Activated naive CD8-positive, alpha-beta T cell treated with anti-CD3 and anti-CD28 coated beads, Interleukin-2, amount 50 U/mL, for 16 hours (primary cell): ENCODE measurements around the gene DAB1.

Experiments used
- DNase-seq: peaks from one replicate; pipeline ENCODE4 v3.0.0-alpha.2; 2020; ENCODE audit warnings: low read depth, low spot score

DAB1 gene

GRCh38 chr1:56985857-56986256, 438.0 kb downstream of the DAB1 start:
- no peak for DNase-seq

DNA sequence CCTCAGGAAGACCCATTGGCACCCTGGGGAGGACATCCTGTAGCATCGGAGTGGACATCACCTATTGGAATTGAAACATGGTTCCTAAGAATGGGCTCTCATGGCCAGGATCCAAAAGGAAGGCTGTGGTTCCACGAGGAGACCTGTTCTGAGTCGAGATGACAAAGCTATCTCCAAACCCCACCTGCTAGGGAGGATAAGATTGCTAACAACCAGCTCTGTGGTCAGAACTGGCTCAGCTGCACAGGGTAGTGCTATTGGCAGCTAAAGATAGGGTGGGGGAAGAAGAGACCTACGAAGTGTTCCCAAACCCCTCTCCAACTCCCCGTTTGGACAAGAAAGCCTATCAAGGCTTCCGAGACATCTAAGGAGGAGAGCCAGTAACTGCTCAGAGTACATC, 440.4 kb downstream of the DAB1 start:
- DNase-seq: no peak

- no peak for DNase-seq
Measured at GRCh38 chr1:56979986-56980755, 443.7 kb downstream of the DAB1 start.

DNA sequence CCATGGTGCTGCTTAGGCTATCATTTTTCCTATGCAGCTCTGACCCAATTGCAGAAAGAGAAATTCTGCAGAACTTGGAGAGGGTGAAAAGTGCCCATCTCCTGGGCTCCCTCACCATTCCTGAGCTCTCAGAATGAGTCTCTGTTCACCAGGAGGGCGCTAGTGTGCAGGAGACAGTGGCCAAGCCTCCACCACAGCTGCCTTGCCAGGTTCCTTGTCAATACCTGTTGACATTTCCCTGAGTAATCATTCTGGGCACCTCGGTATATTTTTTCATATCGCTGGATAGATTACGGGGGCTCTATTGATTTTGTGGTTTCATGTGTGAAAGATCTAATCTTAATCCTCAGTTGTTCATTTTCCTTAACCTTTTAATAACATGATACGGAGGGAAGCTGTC, 445.0 kb downstream of the DAB1 start:
- DNase-seq: no peak

DNA sequence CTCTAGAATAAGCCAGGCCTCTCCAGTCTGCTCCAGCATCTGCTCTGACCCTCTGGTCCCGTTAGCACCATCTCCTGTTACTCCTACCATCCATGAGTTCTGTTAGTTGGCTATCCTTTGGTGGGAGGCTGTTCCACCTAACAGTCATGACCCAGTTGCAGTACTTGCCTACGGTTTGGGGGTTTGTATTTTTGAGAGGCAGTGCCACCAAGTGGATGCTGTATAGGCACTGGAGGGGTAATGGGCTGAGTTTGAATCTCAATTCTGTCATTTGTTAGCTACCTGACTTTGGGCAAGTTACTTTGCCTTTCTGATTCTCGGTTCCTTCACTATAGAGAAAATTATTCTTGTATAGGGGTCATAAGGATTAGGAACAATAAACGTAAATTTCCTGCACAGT, 445.9 kb downstream of the DAB1 start:
- no peak for DNase-seq

DNA sequence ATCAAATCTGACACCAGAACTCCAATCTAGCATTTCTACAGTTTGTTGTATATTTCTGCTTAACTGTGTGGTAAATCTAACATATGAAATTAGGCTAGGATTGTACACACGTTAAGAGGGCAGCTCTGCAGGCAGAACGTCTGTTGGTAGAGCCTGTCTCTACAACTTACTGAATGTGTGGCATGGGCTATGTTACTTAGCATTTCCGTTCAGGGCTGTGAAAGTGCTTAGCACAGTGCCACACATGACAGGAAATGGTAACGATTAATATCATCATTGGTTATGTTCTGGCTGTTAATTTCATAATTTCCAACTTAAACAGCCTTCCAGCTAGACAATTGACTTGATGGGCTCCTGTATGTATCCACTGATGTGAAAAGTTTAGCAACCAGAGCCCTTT, 448.4 kb downstream of the DAB1 start:
- no peak for DNase-seq

DNA sequence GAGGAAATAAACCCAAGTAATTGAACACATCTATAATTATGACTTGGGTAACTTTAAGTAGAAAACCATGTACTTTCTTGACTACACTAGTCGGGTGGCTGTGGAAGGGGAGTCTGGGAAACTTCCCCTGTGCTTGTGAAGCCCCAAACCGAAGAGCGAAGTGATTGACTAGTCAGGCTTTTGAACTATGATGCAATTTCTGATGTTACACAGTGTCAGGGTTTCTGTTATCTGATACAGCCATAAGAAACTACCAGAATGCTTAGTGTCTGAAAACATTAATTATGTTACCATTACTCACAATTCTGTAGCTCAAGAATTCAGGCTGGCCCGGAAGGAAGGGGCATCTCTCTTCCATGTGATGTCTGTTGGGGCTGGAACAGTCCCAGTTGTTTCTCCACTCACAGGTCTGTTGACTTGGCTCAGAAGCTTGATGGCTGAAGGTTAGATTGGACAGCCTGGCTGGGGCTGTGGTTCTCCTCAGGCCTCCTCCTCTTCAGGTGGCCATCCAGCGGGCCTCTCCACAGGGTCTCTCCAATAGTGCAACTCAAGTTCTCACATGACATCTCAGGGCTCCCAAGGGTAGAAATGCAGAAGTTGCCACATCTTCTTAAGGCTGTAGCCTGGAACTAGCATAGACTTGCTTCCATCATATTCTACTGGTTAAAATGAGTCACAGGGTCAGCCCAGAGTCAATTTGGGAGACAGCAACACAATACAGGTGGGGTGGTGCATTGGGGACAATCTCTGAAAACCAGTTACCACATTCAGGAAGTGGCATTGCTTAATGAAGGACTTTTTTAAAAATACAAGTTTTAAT, 449.7 kb downstream of the DAB1 start:
- DNase-seq: no peak

DNA sequence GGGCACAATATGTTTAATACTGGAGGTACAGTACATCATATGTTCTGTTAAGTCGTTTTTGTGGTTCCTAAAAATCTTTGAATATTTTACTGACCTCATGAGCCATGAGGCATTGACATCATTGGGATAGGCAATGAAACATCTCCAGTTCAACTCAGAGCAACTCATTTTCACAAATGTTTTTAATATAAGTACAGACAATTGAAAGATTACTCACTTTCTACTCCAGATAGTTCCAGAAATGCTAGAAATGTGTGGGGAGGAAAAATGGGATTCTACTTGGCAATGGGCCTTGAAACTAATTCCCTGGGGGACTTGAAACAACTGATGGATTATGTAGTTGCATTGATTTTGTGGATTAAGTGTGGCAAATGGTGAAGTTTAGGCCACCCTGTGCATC, 450.9 kb downstream of the DAB1 start:
- DNase-seq: no peak

- no peak for DNase-seq
Measured at GRCh38 chr1:56970280-56970679, 453.6 kb downstream of the DAB1 start.

GRCh38 chr1:56968878-56969495, 454.9 kb downstream of the DAB1 start:
- DNase-seq: no peak

DNA sequence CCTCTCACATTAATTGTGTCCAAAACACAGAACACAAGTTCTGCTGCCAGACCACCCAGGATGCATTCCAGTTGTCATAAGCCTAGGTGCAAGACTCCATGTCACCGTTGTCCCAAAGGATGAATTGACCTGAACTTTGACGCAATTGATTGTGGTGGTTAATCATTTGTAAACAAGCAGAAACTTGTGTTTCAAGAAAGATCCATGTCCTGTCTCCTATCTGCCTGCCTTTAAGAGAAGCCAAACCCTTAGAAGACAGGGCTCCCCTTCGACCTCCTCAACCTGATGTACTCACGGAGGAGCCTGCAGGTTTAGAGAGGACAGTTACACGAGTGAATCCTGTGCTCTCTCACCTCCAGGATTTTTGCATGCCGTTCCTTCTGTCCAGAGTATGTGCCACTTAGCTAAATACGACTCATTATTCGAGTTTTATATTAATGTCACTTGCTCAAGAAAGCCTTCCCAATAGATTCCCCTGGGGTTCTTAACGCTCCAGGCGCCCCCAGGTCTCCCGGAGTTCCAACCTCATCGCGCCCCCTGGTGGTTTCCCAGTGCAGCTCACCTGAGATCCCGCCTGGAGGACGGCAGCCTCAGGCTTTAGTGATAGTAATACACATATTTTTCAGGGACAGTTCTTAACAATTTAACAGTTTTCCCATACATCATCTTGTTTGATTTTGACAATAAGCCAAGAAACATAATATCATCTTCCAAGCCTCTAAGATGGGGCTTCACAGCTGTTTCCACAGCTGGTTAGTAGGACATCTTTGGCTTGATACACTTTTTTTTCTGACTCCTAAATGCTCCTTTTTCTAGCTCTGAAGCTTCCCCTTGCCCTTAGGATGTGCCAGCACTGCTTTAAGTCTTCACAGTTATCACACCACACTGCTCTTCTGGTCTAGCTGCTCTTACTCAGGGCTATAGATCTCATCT, 455.7 kb downstream of the DAB1 start:
- no peak for DNase-seq

DNA sequence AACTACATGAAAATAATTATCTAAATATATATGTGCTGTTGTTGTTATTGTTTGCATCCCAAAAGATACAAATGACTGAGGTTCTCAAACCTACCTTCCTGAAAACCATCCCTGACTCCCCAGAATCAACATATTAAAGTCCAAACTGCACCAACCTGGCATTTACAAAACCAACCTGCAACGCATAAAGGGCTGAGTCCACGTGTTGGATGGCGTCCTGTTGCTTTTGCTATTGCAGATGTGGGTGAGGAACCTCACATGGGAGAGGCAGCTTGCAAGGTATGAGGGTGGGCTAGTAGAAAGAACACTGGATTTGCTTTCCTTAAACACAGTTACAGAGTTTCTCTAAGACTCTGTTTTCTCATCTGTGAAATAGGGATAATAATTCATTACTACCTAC, 456.5 kb downstream of the DAB1 start:
- DNase-seq: no peak

DNA sequence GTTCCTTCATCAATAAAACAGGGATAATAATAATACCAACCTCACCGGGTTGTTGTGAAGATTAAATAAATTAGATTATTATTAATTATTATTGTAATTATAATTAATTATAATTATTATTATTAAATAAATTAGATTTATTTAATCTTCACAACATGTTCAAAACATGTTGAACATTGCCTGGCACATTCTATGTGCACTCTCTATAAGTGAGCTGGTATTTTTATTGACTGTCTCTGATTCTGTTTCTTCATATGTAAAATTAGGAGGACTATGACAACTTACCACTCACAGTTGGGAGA, 457.2 kb downstream of the DAB1 start:
- DNase-seq: no peak

DNA sequence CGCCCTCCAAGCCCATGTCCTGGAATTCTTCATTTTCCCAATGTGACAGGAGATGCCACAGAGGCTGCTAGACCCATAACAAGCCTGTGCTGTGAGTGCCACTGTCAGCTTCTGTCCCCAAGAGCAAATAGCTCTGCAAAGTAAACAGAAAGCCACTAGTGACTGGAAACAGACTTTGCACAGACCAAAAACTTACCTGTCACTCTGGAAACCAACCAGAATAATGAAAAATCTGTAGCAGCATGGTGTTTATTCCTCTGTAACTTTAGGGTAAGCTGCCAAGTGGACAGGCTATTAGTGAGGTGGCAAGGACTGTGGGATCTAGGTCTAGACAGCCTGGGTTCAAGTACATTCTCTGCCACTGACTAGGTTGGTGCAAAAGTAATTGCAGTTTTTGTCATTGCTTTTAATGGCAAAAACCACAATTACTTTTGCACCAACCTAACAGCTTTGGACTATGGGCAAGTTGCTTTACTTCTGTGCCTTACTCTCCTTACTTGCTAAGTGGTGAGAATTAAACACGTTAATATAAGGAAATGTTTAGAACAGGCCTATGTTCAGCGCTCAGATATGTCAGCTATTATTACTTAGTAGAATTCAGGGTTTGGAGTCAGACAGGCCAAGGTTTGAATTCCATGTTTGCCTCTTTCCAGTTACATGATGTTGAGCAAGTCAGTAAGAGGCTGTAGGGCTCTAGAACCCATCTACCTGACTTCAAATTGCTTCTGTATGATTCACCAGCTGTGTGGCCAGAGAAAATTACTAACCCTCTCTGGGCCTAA, 457.8 kb downstream of the DAB1 start, which contains the start of gene C8B:
Gene C8B (minus strand): TSS at position 100 of the 782 bp plus-strand sequence. CDS start 67 bp downstream, at position 33.
- DNase-seq: no peak

DNA sequence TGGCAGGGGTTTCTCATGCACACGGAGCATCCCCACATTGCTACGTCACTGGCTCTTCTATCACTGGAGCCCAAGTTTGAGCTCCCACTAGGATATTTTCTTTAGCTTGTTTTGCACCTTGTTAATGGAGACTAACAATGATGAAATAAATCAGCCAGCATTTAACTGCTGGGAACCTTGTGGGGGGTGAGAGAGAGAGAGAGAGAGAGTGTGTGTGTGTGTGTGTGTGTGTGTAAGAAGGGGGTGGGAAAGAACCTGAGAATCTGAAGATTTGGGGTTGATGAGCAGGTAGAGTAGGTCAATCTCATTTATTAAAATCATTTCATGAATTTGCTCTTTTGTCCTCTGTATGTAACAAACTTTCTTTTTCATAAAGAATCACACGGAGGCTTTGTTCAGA, 458.7 kb downstream of the DAB1 start:
- DNase-seq: no peak

DNA sequence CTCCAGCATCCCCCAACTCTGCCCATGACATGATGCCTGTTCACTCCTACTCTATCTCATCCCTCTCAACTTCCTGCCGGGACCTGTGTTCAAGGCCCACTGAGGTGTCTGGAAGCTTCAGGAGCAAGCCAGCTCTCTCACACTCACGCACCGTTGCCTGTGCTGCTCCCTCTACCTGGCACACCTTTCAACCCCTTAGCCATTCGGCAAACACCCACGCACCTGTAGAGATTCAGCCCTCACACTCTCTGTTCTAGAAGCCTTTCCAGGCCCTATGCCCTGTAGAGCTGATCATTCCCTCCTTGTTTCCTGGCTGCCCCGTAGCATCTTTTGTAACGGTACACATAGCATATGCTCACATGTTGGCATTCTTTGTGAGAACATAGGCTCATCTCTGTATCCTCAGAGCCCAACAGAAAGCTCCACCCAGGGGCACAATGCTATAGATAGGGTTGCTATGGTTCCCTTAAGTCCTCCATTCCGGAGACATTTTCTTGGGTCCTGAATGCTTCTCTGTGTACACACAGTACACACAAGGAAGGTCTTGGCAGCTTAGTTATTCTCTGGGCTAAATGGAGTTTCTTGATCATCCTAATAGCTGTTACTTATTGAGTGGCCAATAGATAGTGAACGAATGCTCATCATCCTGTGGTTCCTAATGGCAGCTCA, 459.4 kb downstream of the DAB1 start:
- no peak for DNase-seq

DNA sequence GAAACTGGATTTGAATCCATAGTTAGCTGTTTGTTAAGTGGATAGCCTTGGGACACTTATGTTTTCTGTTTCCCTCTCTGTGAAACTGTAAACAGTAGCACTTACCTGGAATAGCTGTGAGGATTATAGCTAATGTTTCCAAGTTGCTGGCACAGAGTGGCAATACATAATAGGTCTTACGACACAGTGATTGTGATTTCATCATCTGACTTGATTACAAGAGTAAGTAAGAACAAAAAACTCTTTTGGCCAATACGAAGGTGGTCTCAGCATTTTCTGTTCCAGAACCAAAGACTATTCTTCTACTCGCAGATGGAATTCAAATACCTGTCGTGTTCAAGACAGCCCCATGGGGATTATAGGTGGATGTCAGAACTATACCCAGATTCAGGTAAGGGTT, 460.2 kb downstream of the DAB1 start:
- no peak for DNase-seq

- no peak for DNase-seq
Measured at GRCh38 chr1:56961426-56961825, 462.4 kb downstream of the DAB1 start.

DNA sequence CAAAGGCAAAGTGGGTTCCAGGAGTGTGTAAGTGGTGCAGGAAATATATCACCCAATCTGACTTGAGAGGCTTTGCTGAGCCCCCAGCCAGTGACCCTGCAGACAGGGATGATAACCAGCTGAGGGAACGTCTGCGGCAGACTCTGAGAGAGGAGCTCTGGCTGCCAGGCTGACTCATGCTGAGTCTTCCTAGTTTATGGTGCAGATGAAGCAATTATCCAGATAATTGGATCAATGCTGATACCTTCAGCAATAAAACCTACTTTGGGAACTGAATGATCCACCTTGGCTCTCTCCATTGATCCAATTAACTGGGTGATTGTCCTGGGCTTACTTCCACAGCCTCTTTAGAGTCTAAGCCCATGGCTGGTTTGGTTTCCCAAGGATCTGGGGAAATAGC, 465.3 kb downstream of the DAB1 start:
- no peak for DNase-seq

DNA sequence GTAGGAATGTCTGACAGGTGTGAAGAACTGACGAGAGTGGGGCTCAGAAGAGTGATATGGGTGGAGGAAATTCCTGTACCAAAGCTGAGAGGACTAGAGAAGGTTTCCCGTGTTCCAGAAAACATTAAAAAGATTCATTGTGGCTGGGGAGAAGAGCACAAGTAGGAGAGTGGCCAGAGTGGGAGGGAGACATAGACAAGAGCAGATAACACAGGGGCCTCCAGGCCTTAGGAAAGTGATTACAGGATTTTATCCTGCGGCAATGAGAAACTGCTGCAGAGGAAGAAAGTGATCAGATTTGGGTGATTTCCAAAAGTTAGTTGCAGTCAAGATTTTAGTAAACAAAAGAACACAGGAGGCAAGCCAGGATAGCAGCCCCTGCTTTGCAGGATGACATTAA, 465.9 kb downstream of the DAB1 start:
- no peak for DNase-seq
